GM12878 (cell line): ENCODE data around the gene OPA1. TPM values are rescaled to one million over a fixed set of nuclear protein-coding genes. Genes with fewer than 3 reads are reported as not detected.

Source experiments
- BACH1 ChIP-seq: fragments of 450-650 bp; IDR thresholded peaks from 2 replicates; pipeline ENCODE4 v1.6.1; 2017; ENCODE audit warnings: mild to moderate bottlenecking, borderline replicate concordance
- CEBPZ ChIP-seq: fragments of 150-350 bp; IDR thresholded peaks from 2 replicates; pipeline ENCODE4 v1.6.1; 2016; ENCODE audit warnings: low read depth, low read length
- CHD2 ChIP-seq: IDR thresholded peaks from 2 replicates; pipeline ENCODE4 v1.6.1; 2011; ENCODE audit warnings: low read depth, low read length, improper control_type of control experiment, borderline replicate concordance
- E2F8 ChIP-seq: fragments of 450-650 bp; IDR thresholded peaks from 2 replicates; pipeline ENCODE4 v1.6.1; 2018; ENCODE audit warnings: mild to moderate bottlenecking, low read depth, moderate library complexity; ENCODE audit not compliant: partially characterized antibody
- HSF1 ChIP-seq: fragments of 150-350 bp; IDR thresholded peaks from 2 replicates; pipeline ENCODE4 v1.6.1; 2014; ENCODE audit warnings: mild to moderate bottlenecking, low read depth, low read length
- POLR2A ChIP-seq: IDR thresholded peaks from 2 replicates; pipeline ENCODE4 v1.6.1; 2011; ENCODE audit warnings: low read depth, mild to moderate bottlenecking, low read length
- SRF ChIP-seq, 2 experiments: IDR thresholded peaks; 2 replicates each; pipeline ENCODE4 v1.6.1; 2011; ENCODE audit warnings: low read depth in 2 of 2, low read length in 2 of 2, mild to moderate bottlenecking in 1 of 2, moderate library complexity in 1 of 2
- YBX1 ChIP-seq: fragments of 450-650 bp; IDR thresholded peaks from 2 replicates; pipeline ENCODE4 v1.6.1; 2016; ENCODE audit warnings: antibody characterized with exemption
- YY1 ChIP-seq: IDR thresholded peaks from 2 replicates; pipeline ENCODE4 v1.6.1; 2011; ENCODE audit warnings: low read depth, mild to moderate bottlenecking, low read length
- polyA plus RNA-seq, 11 experiments: library from polyadenylated mRNA; depleted of rRNA in 4 of 11; unstranded in 6 of 11; stranded (reverse) in 5 of 11; fragments of >200 nt; fragmentation: Nextera tagmentation in 4 of 11; fragmentation: Illumina TruSeq in 1 of 11; extraction: Ambion mirVana in 4 of 11; extraction: Trizol in 1 of 11; gene quantifications; 1 replicate in 1 of 11; 2 replicates in 10 of 11; pipeline versions ENCODE4 v1.2.1 to v1.2.3, GENCODE V29; 2011 to 2016; ENCODE audit warnings: inconsistent platforms in 2 of 11, missing spikeins in 2 of 11, low read depth in 1 of 11
- total RNA-seq, 4 experiments: library from RNA; depleted of rRNA in 3 of 4; stranded (reverse); fragments of >200 nt in 3 of 4; fragmentation: Illumina TruSeq in 1 of 4; extraction: Trizol in 1 of 4; gene quantifications; 2 replicates each; pipeline versions ENCODE4 v1.2.1 to v1.2.3, GENCODE V29; 2013 to 2021

Gene OPA1
- total and polyA plus RNA-seq, 10 of the 15 experiments (the other 5 are each of a cell fraction or from before 2014, with no cell fraction given): 14.7 to 108 (median 59.3) TPM

GRCh38 chr3:193711166-193711485 is 118.1 kb downstream of the OPA1 start (continued):
- TF ChIP-seq CEBPZ (no peak), YY1 (no peak), YBX1 (no peak), BACH1 (no peak), E2F8 (no peak), HSF1 (no peak), CHD2 (no peak), SRF (IDR thresholded peaks at IDR 0.05; ENCODE audit: low read depth in 2 of 2, low read length in 2 of 2) (no peak), POLR2A (no peak)
- TF ChIP-seq, all 136 proteins: peak for 0
